CD14-positive monocyte (primary cell): ENCODE data around the gene PDILT. TPM values are rescaled to one million over a fixed set of nuclear protein-coding genes. Genes with fewer than 3 reads are reported as not detected.
"Not testable (repeated sequence)": the region's sequence is repeated elsewhere in the genome, so short reads cannot be mapped to it uniquely, and the experiment has no call there.

ENCODE experiments used
- DNase-seq, 3 donors: peaks; one replicate each; pipeline ENCODE4 v3.0.0-alpha.2; 2011 to 2022
- H2AFZ ChIP-seq: 2 replicates; pipeline ENCODE4 v1.6.0; 2012; ENCODE audit warnings: mild to moderate bottlenecking, low read depth, low read length, inconsistent platforms; ENCODE audit not compliant: insufficient read depth, poor library complexity, severe bottlenecking
- H3K27ac ChIP-seq, 2 donors: 1 replicate in 1 of 2; 2 replicates in 1 of 2; pipeline ENCODE4 v1.5.1; 2012 to 2013; ENCODE audit warnings: low read length in 2 of 2, control low read depth in 1 of 2, inconsistent platforms in 1 of 2, low read depth in 1 of 2, mild to moderate bottlenecking in 1 of 2
- H3K27me3 ChIP-seq, 2 donors: one replicate each; pipeline versions ENCODE4 v1.6.0 to v1.6.1; 2011 to 2013; ENCODE audit warnings: low read length in 2 of 2; ENCODE audit not compliant: control insufficient read depth in 2 of 2, insufficient read depth in 2 of 2
- H3K36me3 ChIP-seq, 2 donors: replicated peaks in 1 of 2; 1 replicate in 1 of 2; 2 replicates in 1 of 2; pipeline versions ENCODE4 v1.5.1 to v1.6.1; 2012 to 2013; ENCODE audit warnings: low read length in 2 of 2, control low read depth in 1 of 2, inconsistent platforms in 1 of 2, mild to moderate bottlenecking in 1 of 2; ENCODE audit not compliant: insufficient read depth in 2 of 2, control insufficient read depth in 1 of 2
- H3K4me1 ChIP-seq, 2 donors: 1 replicate in 1 of 2; 2 replicates in 1 of 2; pipeline versions ENCODE4 v1.5.1 to v1.6.1; 2012 to 2013; ENCODE audit warnings: low read length in 2 of 2, control low read depth in 1 of 2, inconsistent platforms in 1 of 2, mild to moderate bottlenecking in 1 of 2, moderate library complexity in 1 of 2; ENCODE audit not compliant: insufficient read depth in 2 of 2, control insufficient read depth in 1 of 2
- H3K4me2 ChIP-seq: replicated peaks from 2 replicates; pipeline ENCODE3; 2012; ENCODE audit warnings: low read length, moderate library complexity, mild to moderate bottlenecking; ENCODE audit not compliant: poor library complexity, severe bottlenecking; ENCODE audit errors: extremely low read depth
- H3K4me3 ChIP-seq, 3 experiments: fragments of 200-600 bp in 1 of 3; sonication (generic) in 1 of 3; replicated peaks in 1 of 3; 1 replicate in 2 of 3; 2 replicates in 1 of 3; pipeline ENCODE4 v1.5.1; 2011 to 2013; ENCODE audit warnings: low read length in 3 of 3, mild to moderate bottlenecking in 3 of 3, control low read depth in 2 of 3, low read depth in 2 of 3, inconsistent platforms in 1 of 3, moderate library complexity in 1 of 3
- H3K79me2 ChIP-seq: 2 replicates; pipeline ENCODE4 v1.6.0; 2012; ENCODE audit warnings: mild to moderate bottlenecking, control low read depth, inconsistent platforms, low read length, moderate library complexity; ENCODE audit not compliant: insufficient read depth
- H3K9ac ChIP-seq: 2 replicates; pipeline ENCODE4 v1.6.0; 2017; ENCODE audit warnings: low read length, mild to moderate bottlenecking; ENCODE audit not compliant: insufficient read depth, poor library complexity, severe bottlenecking
- H3K9me3 ChIP-seq, 2 donors: replicated peaks in 1 of 2; 1 replicate in 1 of 2; 2 replicates in 1 of 2; pipeline versions ENCODE4 v1.5.1 to v1.6.1; 2012 to 2013; ENCODE audit warnings: low read length in 2 of 2, control low read depth in 1 of 2; ENCODE audit not compliant: control insufficient read depth in 1 of 2, insufficient read depth in 1 of 2
- H4K20me1 ChIP-seq: 2 replicates; pipeline ENCODE4 v1.6.0; 2012; ENCODE audit warnings: mild to moderate bottlenecking, low read length, control low read depth, moderate library complexity; ENCODE audit not compliant: insufficient read depth
- H3K27ac Mint-ChIP-seq, 7 donors: one replicate each; pipeline ENCODE4 v1.8.0; 2020; ENCODE audit warnings: mild to moderate bottlenecking in 7 of 7, mixed read lengths in 7 of 7, moderate library complexity in 6 of 7, inconsistent platforms in 2 of 7
- H3K27me3 Mint-ChIP-seq, 3 donors: one replicate each; pipeline ENCODE4 v1.8.0; 2021 to 2022; ENCODE audit warnings: low read depth in 3 of 3, mild to moderate bottlenecking in 3 of 3, mixed read lengths in 3 of 3, moderate library complexity in 3 of 3, inconsistent platforms in 1 of 3
- H3K36me3 Mint-ChIP-seq, 2 donors: one replicate each; pipeline ENCODE4 v1.8.0; 2020; ENCODE audit warnings: mixed read lengths in 2 of 2, inconsistent platforms in 1 of 2, mild to moderate bottlenecking in 1 of 2
- H3K4me1 Mint-ChIP-seq: one replicate; pipeline ENCODE4 v1.8.0; 2020; ENCODE audit warnings: mild to moderate bottlenecking, mixed read lengths
- H3K4me3 Mint-ChIP-seq, 2 donors: one replicate each; pipeline ENCODE4 v1.8.0; 2020; ENCODE audit warnings: mild to moderate bottlenecking in 2 of 2, mixed read lengths in 2 of 2, moderate library complexity in 1 of 2
- H3K9me3 Mint-ChIP-seq, 7 donors: one replicate each; pipeline ENCODE4 v1.8.0; 2020 to 2022; ENCODE audit warnings: mixed read lengths in 7 of 7, mild to moderate bottlenecking in 6 of 7, moderate library complexity in 6 of 7, inconsistent platforms in 2 of 7
- WGBS: methylation state at CpG from one replicate; pipeline ENCODE4 v1.1.5; 2013; ENCODE audit warnings: missing lambda C conversion rate; ENCODE audit not compliant: insufficient coverage; 5-methylcytosine and 5-hydroxymethylcytosine counted together
- intact Hi-C, 2 donors: fragments of 100-400 bp; cut with micrococcal nuclease; formaldehyde crosslinking; loops; one replicate each; pipeline versions ENCODE4 v1.15.0 to v1.15.1; 2023
- polyA plus RNA-seq, 3 donors: library from polyadenylated mRNA; depleted of rRNA in 1 of 3; unstranded in 2 of 3; stranded (reverse) in 1 of 3; fragments of 300-500 nt in 2 of 3; fragments of >200 nt in 1 of 3; fragmentation: Illumina TruSeq in 2 of 3; gene quantifications; 1 replicate in 2 of 3; 2 replicates in 1 of 3; pipeline ENCODE4 v1.2.3, GENCODE V29; 2012 to 2021
- TF ChIP-seq, protein P1 (sequence below): fragments of 200-600 bp; IDR thresholded peaks from one replicate; pipeline ENCODE4 v1.8.0; 2022; ENCODE audit warnings: antibody characterized with exemption, mild to moderate bottlenecking

PDILT gene
- polyA plus RNA-seq, 3 donors: not detected

DNA sequence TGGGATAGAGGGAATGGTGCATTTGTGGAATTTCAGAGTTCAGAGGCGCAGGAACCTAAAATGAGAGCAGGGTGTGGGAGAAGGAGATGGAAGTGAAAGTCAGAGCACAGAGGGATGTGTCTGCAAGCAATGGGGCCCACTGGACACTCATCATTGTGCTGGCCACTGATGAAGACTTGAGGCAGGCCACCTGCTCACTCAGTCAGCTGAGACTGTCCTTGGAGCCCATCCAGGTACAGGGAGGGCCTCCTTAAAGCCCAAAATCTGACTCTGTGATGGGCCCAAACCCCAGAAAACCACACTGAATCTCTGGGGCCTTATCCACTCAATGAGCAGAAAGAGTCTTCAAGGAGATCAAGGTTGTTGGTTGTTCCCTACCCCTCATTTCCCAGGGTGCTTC is 82.9 kb downstream of the PDILT start:
- Mint-ChIP-seq H3K36me3 (no peaks in the 10 kb centered on the region), H3K4me1 (no peaks in the 10 kb centered on the region), H3K4me3 (no peak overlapping the region), H3K27ac (no peak overlapping the region), H3K27me3 (peaks cover 3 to 5% (median 4%) of the 10 kb centered on the region in 3 donors), H3K9me3 (peaks cover 0 to 3% (median 0%) of the 10 kb centered on the region in 7 donors)
- Histone ChIP-seq H3K4me3 (no peak overlapping the region), H3K36me3 (no peaks in the 10 kb centered on the region), H3K27me3 (no peaks in the 10 kb centered on the region), H3K79me2 (no peaks in the 10 kb centered on the region), H3K9me3 (no peaks in the 10 kb centered on the region), H3K4me1 (no peaks in the 10 kb centered on the region), H2AFZ (no peak overlapping the region), H4K20me1 (no peaks in the 10 kb centered on the region), H3K27ac (no peak overlapping the region), H3K4me2 (no peak overlapping the region), H3K9ac (no peak overlapping the region)
- 90% methylated on average over 1 of the region's 1 CpG for WGBS
- TF ChIP-seq, protein P1, sequence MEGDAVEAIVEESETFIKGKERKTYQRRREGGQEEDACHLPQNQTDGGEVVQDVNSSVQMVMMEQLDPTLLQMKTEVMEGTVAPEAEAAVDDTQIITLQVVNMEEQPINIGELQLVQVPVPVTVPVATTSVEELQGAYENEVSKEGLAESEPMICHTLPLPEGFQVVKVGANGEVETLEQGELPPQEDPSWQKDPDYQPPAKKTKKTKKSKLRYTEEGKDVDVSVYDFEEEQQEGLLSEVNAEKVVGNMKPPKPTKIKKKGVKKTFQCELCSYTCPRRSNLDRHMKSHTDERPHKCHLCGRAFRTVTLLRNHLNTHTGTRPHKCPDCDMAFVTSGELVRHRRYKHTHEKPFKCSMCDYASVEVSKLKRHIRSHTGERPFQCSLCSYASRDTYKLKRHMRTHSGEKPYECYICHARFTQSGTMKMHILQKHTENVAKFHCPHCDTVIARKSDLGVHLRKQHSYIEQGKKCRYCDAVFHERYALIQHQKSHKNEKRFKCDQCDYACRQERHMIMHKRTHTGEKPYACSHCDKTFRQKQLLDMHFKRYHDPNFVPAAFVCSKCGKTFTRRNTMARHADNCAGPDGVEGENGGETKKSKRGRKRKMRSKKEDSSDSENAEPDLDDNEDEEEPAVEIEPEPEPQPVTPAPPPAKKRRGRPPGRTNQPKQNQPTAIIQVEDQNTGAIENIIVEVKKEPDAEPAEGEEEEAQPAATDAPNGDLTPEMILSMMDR: no peak
- intact Hi-C loops: no loop called here
- DNase-seq: no peak

DNA sequence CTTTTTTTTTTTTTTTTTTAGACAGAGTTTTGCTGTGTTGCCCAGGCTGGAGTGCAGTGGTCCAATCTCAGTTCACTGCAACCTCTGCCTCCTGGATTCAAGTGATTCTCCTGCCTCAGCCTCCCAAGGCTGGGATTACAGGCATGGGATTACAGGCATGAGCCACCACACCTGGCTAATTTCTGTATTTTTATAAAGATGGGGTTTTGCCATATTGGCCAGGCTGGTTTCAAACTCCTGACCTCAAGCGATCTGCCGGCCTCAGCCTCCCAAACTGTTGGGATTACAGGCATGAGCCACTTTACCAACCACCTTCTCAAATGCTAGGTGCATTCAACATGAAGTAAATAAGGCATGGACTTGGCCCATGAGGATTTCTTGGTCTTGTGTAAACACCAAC is 83.5 kb downstream of the PDILT start:
- H3K27ac ChIP-seq, H4K20me1 ChIP-seq, H3K9ac ChIP-seq, H3K79me2 ChIP-seq, H3K27me3 Mint-ChIP-seq, H3K36me3 Mint-ChIP-seq, H3K4me2 ChIP-seq, H3K4me3 Mint-ChIP-seq, H3K27me3 ChIP-seq, H3K9me3 ChIP-seq, intact Hi-C loops, H3K4me1 Mint-ChIP-seq, H3K27ac Mint-ChIP-seq, H3K4me3 ChIP-seq, H3K4me1 ChIP-seq, H3K9me3 Mint-ChIP-seq, DNase-seq, H2AFZ ChIP-seq, H3K36me3 ChIP-seq: not testable (repeated sequence)
- no CpG with 5 or more reads among the region's 2 CpGs for WGBS
